HCT116 (cell line): ENCODE data around the gene DMBX1. TPM values are rescaled to one million over a fixed set of nuclear protein-coding genes. Genes with fewer than 3 reads are reported as not detected.

Experiments used
- ATAC-seq: fragments of 200-7000 bp; cut with Tn5 transposase; 2 replicates; pipeline ENCODE4 v1.9.1; 2020; ENCODE audit warnings: mild to moderate bottlenecking, moderate library complexity
- BruUV-seq: library from RNA; stranded (reverse); fragments of 400-500 nt; replicated peaks from 2 replicates; lab custom pipeline; 2021; lab: Mats Ljungman, UMichigan
- CTCF ChIA-PET: fragments of 300-600 bp; sonication (Branson Sonifier 250); formaldehyde crosslinking; loops from one replicate; lab custom pipeline; 2021; ENCODE audit warnings: antibody characterized with exemption; lab: Charles Lee
- POLR2A ChIA-PET: fragments of 300-600, 350-600 bp; sonication (Branson Sonifier 250); formaldehyde crosslinking; loops from one replicate; lab custom pipeline; 2021; ENCODE audit warnings: antibody characterized with exemption; lab: Charles Lee
- RAD21 ChIA-PET, 2 experiments: fragments of 300-600 bp; sonication (Branson Sonifier 250); formaldehyde crosslinking; loops; one replicate each; lab custom pipeline; 2023; ENCODE audit warnings: low total read pairs in 2 of 2; ENCODE audit not compliant: uncharacterized antibody in 2 of 2, unreplicated experiment in 2 of 2, low non-redundant PET in 1 of 2; lab: Charles Lee
- DNase-seq: peaks from one replicate; pipeline ENCODE4 v3.0.0-alpha.2; 2010; ENCODE audit warnings: low read depth, low spot score
- H2AFZ ChIP-seq: fragments of 200-600 bp; shearing (Covaris generic), sonication (generic); 2 replicates; pipeline ENCODE4 v1.6.1; 2017; ENCODE audit warnings: low read depth, mixed run types, mixed read lengths, antibody characterized with exemption, low read length; ENCODE audit not compliant: poor library complexity, severe bottlenecking
- H3K27ac ChIP-seq: 2 replicates; pipeline ENCODE4 v1.5.1; 2012; ENCODE audit warnings: low read depth, low read length
- H3K27me3 ChIP-seq: fragments of 200-600 bp; sonication (generic); 2 replicates; pipeline ENCODE4 v1.6.1; 2016; ENCODE audit warnings: mixed run types, low read length, mixed read lengths; ENCODE audit not compliant: insufficient read depth
- H3K36me3 ChIP-seq, 2 experiments: fragments of 200-500 bp in 1 of 2; fragments of 200-600 bp in 1 of 2; sonication (Bioruptor generic) in 1 of 2; sonication (generic) in 1 of 2; 2 replicates each; pipeline versions ENCODE4 v1.5.1 to v1.6.1; 2014 to 2016; ENCODE audit warnings: low read length in 2 of 2, inconsistent platforms in 1 of 2, mixed read lengths in 1 of 2, mixed run types in 1 of 2; ENCODE audit not compliant: insufficient read depth in 2 of 2, control insufficient read depth in 1 of 2
- H3K4me1 ChIP-seq, 2 experiments: fragments of 200-600 bp in 1 of 2; sonication (generic) in 1 of 2; 2 replicates each; pipeline versions ENCODE4 v1.5.1 to v1.6.1; 2012 to 2017; ENCODE audit warnings: low read length in 2 of 2, inconsistent platforms in 1 of 2, mild to moderate bottlenecking in 1 of 2, mixed read lengths in 1 of 2, mixed run types in 1 of 2, moderate library complexity in 1 of 2; ENCODE audit not compliant: insufficient read depth in 2 of 2, control insufficient read depth in 1 of 2
- H3K4me2 ChIP-seq: fragments of 200-600 bp; sonication (generic); 2 replicates; pipeline ENCODE4 v1.6.1; 2017; ENCODE audit warnings: mixed run types, low read length, mixed read lengths
- H3K4me3 ChIP-seq, 2 experiments: fragments of 200-600 bp in 1 of 2; sonication (generic) in 1 of 2; replicated peaks in 1 of 2; 2 replicates each; pipeline ENCODE4 v1.5.1; 2011 to 2016; ENCODE audit warnings: low read length in 2 of 2, control low read depth in 1 of 2, low read depth in 1 of 2, mild to moderate bottlenecking in 1 of 2, mixed read lengths in 1 of 2, mixed run types in 1 of 2
- H3K79me2 ChIP-seq: fragments of 200-600 bp; sonication (generic); 2 replicates; pipeline ENCODE4 v1.6.1; 2017; ENCODE audit warnings: mild to moderate bottlenecking, mixed run types, low read length, moderate library complexity, mixed read lengths; ENCODE audit not compliant: insufficient read depth
- H3K9ac ChIP-seq: fragments of 200-600 bp; sonication (generic); 2 replicates; pipeline ENCODE4 v1.6.1; 2016; ENCODE audit warnings: low read length, mixed read lengths
- H3K9me2 ChIP-seq: fragments of 200-600 bp; sonication (generic), shearing (Covaris generic); 2 replicates; pipeline ENCODE4 v1.6.1; 2017; ENCODE audit warnings: mixed run types, mild to moderate bottlenecking, moderate library complexity; ENCODE audit not compliant: insufficient read depth
- H3K9me3 ChIP-seq, 2 experiments: fragments of 200-500 bp in 1 of 2; fragments of 200-600 bp in 1 of 2; sonication (Bioruptor generic) in 1 of 2; sonication (generic) in 1 of 2; 2 replicates each; pipeline ENCODE4 v1.6.1; 2014 to 2017; ENCODE audit warnings: low read length in 2 of 2, mixed read lengths in 2 of 2, inconsistent platforms in 1 of 2, low read depth in 1 of 2, mild to moderate bottlenecking in 1 of 2, mixed run types in 1 of 2, moderate library complexity in 1 of 2; ENCODE audit not compliant: control insufficient read depth in 1 of 2, insufficient read depth in 1 of 2
- H4K20me1 ChIP-seq: fragments of 200-600 bp; sonication (generic), shearing (Covaris generic); 2 replicates; pipeline ENCODE4 v1.6.1; 2017; ENCODE audit warnings: mixed run types, mild to moderate bottlenecking, moderate library complexity; ENCODE audit not compliant: insufficient read depth
- ATF3 ChIP-seq: IDR thresholded peaks from 2 replicates; pipeline ENCODE4 v1.6.1; 2012
- CBX3 ChIP-seq: IDR thresholded peaks from 2 replicates; pipeline ENCODE4 v1.6.1; 2012; ENCODE audit warnings: low read depth
- CEBPB ChIP-seq: IDR thresholded peaks from 2 replicates; pipeline ENCODE4 v1.6.1; 2012; ENCODE audit warnings: low read depth
- POLR2A ChIP-seq: IDR thresholded peaks from 2 replicates; pipeline ENCODE4 v1.7.0; 2011; ENCODE audit warnings: borderline replicate concordance; ENCODE audit not compliant: insufficient read depth, insufficient read length; ENCODE audit errors: extremely low read depth
- POLR2AphosphoS5 ChIP-seq: IDR thresholded peaks from 2 replicates; pipeline ENCODE4 v1.6.1; 2011; ENCODE audit warnings: mild to moderate bottlenecking, low read depth, low read length, moderate library complexity
- RAD21 ChIP-seq: IDR thresholded peaks from 2 replicates; pipeline ENCODE4 v1.6.1; 2012; ENCODE audit warnings: low read depth, mild to moderate bottlenecking
- SRF ChIP-seq: IDR thresholded peaks from 2 replicates; pipeline ENCODE4 v1.6.1; 2012; ENCODE audit warnings: low read depth
- TCF7L2 ChIP-seq: IDR thresholded peaks from 2 replicates; pipeline ENCODE4 v1.7.0; 2011; ENCODE audit warnings: borderline replicate concordance, inconsistent platforms; ENCODE audit not compliant: insufficient read depth, insufficient read length; ENCODE audit errors: extremely low read depth
- YY1 ChIP-seq: IDR thresholded peaks from 2 replicates; pipeline ENCODE4 v1.6.1; 2011; ENCODE audit warnings: low read length, low read depth, moderate library complexity, mild to moderate bottlenecking; ENCODE audit not compliant: insufficient replicate concordance; ENCODE audit errors: extremely low read depth
- ZBTB33 ChIP-seq: IDR thresholded peaks from 2 replicates; pipeline ENCODE4 v1.6.1; 2011; ENCODE audit warnings: mild to moderate bottlenecking, low read length, moderate library complexity; ENCODE audit not compliant: insufficient replicate concordance; ENCODE audit errors: extremely low read depth
- ZNF274 ChIP-seq: fragments of 200-500 bp; sonication (Bioruptor generic); IDR thresholded peaks from 2 replicates; pipeline ENCODE4 v1.6.1; 2014; ENCODE audit warnings: mild to moderate bottlenecking, low read depth, low read length, inconsistent platforms
- intact Hi-C: fragments of 100-400 bp; cut with micrococcal nuclease; formaldehyde crosslinking; loops from 2 replicates; pipeline ENCODE4 v1.10.0; 2022
- total RNA-seq: library from RNA; stranded (reverse); gene quantifications from one replicate; pipeline ENCODE4 v1.2.1, GENCODE V29; 2021; ENCODE audit not compliant: unreplicated experiment

The DMBX1 gene
- total RNA-seq, 1 experiment from 2014 or later, result 4.3 TPM

- Histone ChIP-seq H3K4me2 (no peak overlapping the region), H3K4me1 (peaks cover 13 to 24% of the 10 kb centered on the region in 2 experiments; a peak in 3 of 4 replicates), H3K9me3 (no peaks in the 10 kb centered on the region), H3K36me3 (no peaks in the 10 kb centered on the region), H3K27ac (no peak overlapping the region), H3K79me2 (no peaks in the 10 kb centered on the region), H3K9me2 (no peaks in the 10 kb centered on the region), H3K27me3 (no peaks in the 10 kb centered on the region), H2AFZ (no peak overlapping the region), H4K20me1 (no peaks in the 10 kb centered on the region), H3K9ac (no peak overlapping the region), H3K4me3 (no peak overlapping the region)
- DNase-seq, result no peak
- CTCF ChIA-PET, result interaction anchor here (0.9 to 5.5 kb wide), 6 partner anchors 9 to 84 kb away, joined by 4 to 67 read pairs (median 7); a partner anchor contains a TSS
- POLR2A ChIA-PET, result no interaction called here
- RAD21 ChIA-PET, result interaction anchor here in 1 of 2 experiments (0.7 to 0.9 kb wide), 3 partner anchors 39 to 79 kb away, joined by 3 read pairs; no protein-coding TSS in a partner anchor
- no TSS peak for BruUV-seq
- ATAC-seq, result no peak
- no peak for TF ChIP-seq CEBPB
- no peak for TF ChIP-seq ZNF274
- no peak for TF ChIP-seq TCF7L2
- intact Hi-C loops, result no loop called here
Observed at GRCh38 chr1:46526013-46526690, 36.5 kb downstream of the DMBX1 start.

GRCh38 chr1:46526691-46527291 is 37.2 kb downstream of the DMBX1 start:
- Histone ChIP-seq H3K36me3 (no peaks in the 10 kb centered on the region), H3K4me2 (no peak overlapping the region), H3K9me2 (no peaks in the 10 kb centered on the region), H3K4me1 (peaks cover 11 to 20% of the 10 kb centered on the region in 2 experiments; a peak in 3 of 4 replicates), H3K9me3 (no peaks in the 10 kb centered on the region), H3K9ac (no peak overlapping the region), H3K27me3 (no peaks in the 10 kb centered on the region), H3K27ac (no peak overlapping the region), H4K20me1 (no peaks in the 10 kb centered on the region), H3K79me2 (no peaks in the 10 kb centered on the region), H2AFZ (no peak overlapping the region), H3K4me3 (no peak overlapping the region)
- ChIA-PET CTCF (interaction anchor here (0.9 to 5.5 kb wide), 7 partner anchors 8 to 85 kb away, joined by 4 to 67 read pairs (median 6); a partner anchor contains a TSS), RAD21 (interaction anchor here (0.7 to 1.4 kb wide), 5 partner anchors 39 to 84 kb away, joined by 3 to 4 read pairs (median 3); no protein-coding TSS in a partner anchor), POLR2A (no interaction called here)
- ATAC-seq, result no peak
- TF ChIP-seq POLR2AphosphoS5 (no peak), ZBTB33 (no peak), CBX3 (no peak), RAD21 (no peak), ATF3 (no peak), SRF (no peak), CEBPB (no peak), ZNF274 (no peak), YY1 (no peak), POLR2A (no peak)
- DNase-seq, result no peak
- BruUV-seq, result no TSS peak
- intact Hi-C loops, result no loop called here
